ENCODE data around the gene PDS5B. TPM values are rescaled to one million over a fixed set of nuclear protein-coding genes. Genes with fewer than 3 reads are reported as not detected.
"Not testable (repeated sequence)": the region's sequence is repeated elsewhere in the genome, so short reads cannot be mapped to it uniquely, and the experiment has no call there.

The PDS5B gene
- total RNA-seq, 2 donors from 2014 or later, result 14.7 to 16.2 TPM

- no peak for TF ChIP-seq CTCF (IDR thresholded peaks at IDR 0.05)
- H3K36me3 ChIP-seq, result peaks cover 18% of the 10 kb centered on the region
- no peak for DNase-seq (ENCODE audit: low spot score)
Observed at GRCh38 chr13:32707471-32707870, 121.2 kb downstream of the PDS5B start.

GRCh38 chr13:32713397-32713796, 127.1 kb downstream of the PDS5B start:
- peaks cover 0 to 11% of the 10 kb centered on the region in 2 donors for H3K9me3 ChIP-seq
- H3K27ac ChIP-seq, result no peak overlapping the region
- H3K4me3 ChIP-seq, result no peak overlapping the region
- H3K27me3 ChIP-seq, result no peaks in the 10 kb centered on the region
- DNase-seq (ENCODE audit: low spot score), result no peak
- H3K36me3 ChIP-seq, result peaks cover 28% of the 10 kb centered on the region
- H3K4me1 ChIP-seq, result no peaks in the 10 kb centered on the region
- TF ChIP-seq CTCF (IDR thresholded peaks at IDR 0.05), result no peak

More at GRCh38 chr13:32707471-32707870, 121.2 kb downstream of the PDS5B start:
- Histone ChIP-seq H3K9me3 (no peaks in the 10 kb centered on the region), H3K4me3 (no peak overlapping the region), H3K27ac (no peak overlapping the region), H3K4me1 (no peaks in the 10 kb centered on the region), H3K27me3 (no peaks in the 10 kb centered on the region)

GRCh38 chr13:32716201-32716600, 129.9 kb downstream of the PDS5B start:
- H3K4me1 ChIP-seq; H3K27me3 ChIP-seq; H3K27ac ChIP-seq; H3K4me3 ChIP-seq; DNase-seq (ENCODE audit: low spot score): not testable (repeated sequence)
- H3K36me3 ChIP-seq, result peaks cover 14% of the 10 kb centered on the region
- peaks cover 0 to 11% of the 10 kb centered on the region in 2 donors for H3K9me3 ChIP-seq

GRCh38 chr13:32720026-32720425, 133.8 kb downstream of the PDS5B start:
- TF ChIP-seq CTCF (IDR thresholded peaks at IDR 0.05), result no peak
- H3K27me3 ChIP-seq, result no peaks in the 10 kb centered on the region
- no peaks in the 10 kb centered on the region for H3K4me1 ChIP-seq
- H3K4me3 ChIP-seq, result no peak overlapping the region
- H3K36me3 ChIP-seq, result peaks cover 6% of the 10 kb centered on the region
- no peak for DNase-seq (ENCODE audit: low spot score)
- H3K27ac ChIP-seq, result no peak overlapping the region
- no peaks in the 10 kb centered on the region for H3K9me3 ChIP-seq

- not testable (repeated sequence) for H3K27me3 ChIP-seq; H3K36me3 ChIP-seq; H3K4me3 ChIP-seq; H3K4me1 ChIP-seq; DNase-seq (ENCODE audit: low spot score); H3K9me3 ChIP-seq; H3K27ac ChIP-seq
Observed at GRCh38 chr13:32721131-32722034, 135.1 kb downstream of the PDS5B start.

GRCh38 chr13:32722340-32722739, 136.1 kb downstream of the PDS5B start:
- no peak overlapping the region for H3K4me3 ChIP-seq
- no peak overlapping the region for H3K27ac ChIP-seq
- TF ChIP-seq CTCF (IDR thresholded peaks at IDR 0.05), result no peak
- DNase-seq (ENCODE audit: low spot score), result no peak
- H3K27me3 ChIP-seq, result no peaks in the 10 kb centered on the region
- no peaks in the 10 kb centered on the region for H3K9me3 ChIP-seq
- H3K4me1 ChIP-seq, result no peaks in the 10 kb centered on the region
- no peaks in the 10 kb centered on the region for H3K36me3 ChIP-seq

- no peaks in the 10 kb centered on the region for H3K4me1 ChIP-seq
- no peaks in the 10 kb centered on the region for H3K36me3 ChIP-seq
- no peak for TF ChIP-seq CTCF (IDR thresholded peaks at IDR 0.05)
- DNase-seq (ENCODE audit: low spot score), result no peak
- H3K9me3 ChIP-seq, result no peaks in the 10 kb centered on the region
- no peak overlapping the region for H3K4me3 ChIP-seq
- no peaks in the 10 kb centered on the region for H3K27me3 ChIP-seq
- H3K27ac ChIP-seq, result no peak overlapping the region
Observed at GRCh38 chr13:32723987-32724386, 137.7 kb downstream of the PDS5B start.
